CD4-positive, alpha-beta T cell treated with Interferon gamma for 1 hour (primary cell): ENCODE results near the gene ATXN7L1.

Experiments used
- DNase-seq: peaks from one replicate; pipeline ENCODE4 v3.0.0-alpha.2; 2020

The ATXN7L1 gene, protein sequence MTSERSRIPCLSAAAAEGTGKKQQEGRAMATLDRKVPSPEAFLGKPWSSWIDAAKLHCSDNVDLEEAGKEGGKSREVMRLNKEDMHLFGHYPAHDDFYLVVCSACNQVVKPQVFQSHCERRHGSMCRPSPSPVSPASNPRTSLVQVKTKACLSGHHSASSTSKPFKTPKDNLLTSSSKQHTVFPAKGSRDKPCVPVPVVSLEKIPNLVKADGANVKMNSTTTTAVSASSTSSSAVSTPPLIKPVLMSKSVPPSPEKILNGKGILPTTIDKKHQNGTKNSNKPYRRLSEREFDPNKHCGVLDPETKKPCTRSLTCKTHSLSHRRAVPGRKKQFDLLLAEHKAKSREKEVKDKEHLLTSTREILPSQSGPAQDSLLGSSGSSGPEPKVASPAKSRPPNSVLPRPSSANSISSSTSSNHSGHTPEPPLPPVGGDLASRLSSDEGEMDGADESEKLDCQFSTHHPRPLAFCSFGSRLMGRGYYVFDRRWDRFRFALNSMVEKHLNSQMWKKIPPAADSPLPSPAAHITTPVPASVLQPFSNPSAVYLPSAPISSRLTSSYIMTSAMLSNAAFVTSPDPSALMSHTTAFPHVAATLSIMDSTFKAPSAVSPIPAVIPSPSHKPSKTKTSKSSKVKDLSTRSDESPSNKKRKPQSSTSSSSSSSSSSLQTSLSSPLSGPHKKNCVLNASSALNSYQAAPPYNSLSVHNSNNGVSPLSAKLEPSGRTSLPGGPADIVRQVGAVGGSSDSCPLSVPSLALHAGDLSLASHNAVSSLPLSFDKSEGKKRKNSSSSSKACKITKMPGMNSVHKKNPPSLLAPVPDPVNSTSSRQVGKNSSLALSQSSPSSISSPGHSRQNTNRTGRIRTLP

GRCh38 chr7:105876091-105876963, at the start of gene ATXN7L1:
ATXN7L1 (minus strand) TSS chr7:105876599; CDS start chr7:105876558, 41 bp downstream.
- DNase-seq, result peak; percentile 89

DNA sequence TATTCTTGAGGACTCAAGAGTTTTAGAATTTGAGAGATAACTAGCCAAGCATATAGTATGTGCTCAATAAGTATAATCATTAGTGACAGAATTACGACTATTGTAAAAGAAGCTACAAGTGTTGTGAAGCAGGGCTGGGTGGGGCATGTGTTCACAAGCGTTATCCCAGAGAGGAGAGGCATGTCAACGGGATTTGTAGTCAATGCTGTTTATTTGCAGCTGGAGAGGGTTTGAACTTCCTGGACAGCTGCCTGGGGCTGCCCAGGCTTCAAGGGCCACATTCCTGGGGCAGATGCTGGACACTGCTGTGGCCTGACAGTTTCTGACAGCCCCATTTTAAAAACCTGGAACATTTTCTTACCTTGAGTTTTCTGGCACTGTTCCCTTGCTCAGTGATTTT, 49.7 kb upstream of the ATXN7L1 start:
- no peak for DNase-seq

GRCh38 chr7:105924945-105925344, 48.5 kb upstream of the ATXN7L1 start:
- DNase-seq, result no peak

DNA sequence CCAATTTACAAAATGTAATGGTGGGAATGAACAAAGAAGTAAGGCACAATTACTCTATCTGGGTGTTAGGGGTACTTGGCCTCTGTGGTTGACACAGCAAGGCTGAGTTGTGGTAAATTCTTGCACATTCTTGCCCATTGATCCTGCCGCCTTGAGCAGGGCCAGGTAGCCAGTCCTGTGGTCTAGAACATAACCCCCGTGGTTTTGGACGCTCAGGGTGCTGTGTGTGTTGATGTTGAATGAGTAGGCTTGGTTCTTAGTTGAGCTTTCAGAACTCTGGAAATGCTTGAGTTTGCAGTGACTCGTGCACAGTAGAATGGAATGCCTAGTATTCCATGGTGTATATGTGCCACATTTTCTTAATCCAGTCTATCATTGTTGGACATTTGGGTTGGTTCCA, 44.4 kb upstream of the ATXN7L1 start:
- DNase-seq, result no peak

DNA sequence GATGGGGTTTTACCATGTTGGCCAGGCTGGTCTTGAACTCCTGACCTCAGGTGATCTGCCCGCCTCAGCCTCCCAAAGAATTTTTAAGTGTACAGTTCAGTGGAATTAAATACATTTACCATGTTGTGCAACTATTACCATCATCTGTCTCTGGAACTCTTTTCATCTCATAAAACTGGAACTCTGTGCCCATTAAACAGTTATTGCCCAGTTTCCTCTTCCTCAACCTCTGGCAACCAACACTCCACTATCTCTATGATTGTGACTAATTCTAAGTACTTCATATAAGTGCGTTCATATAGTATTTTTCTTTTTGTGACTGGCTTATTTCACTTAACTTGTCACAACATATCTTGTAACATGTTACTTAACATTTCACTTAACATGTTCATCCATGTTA, 41.3 kb upstream of the ATXN7L1 start:
- DNase-seq, result no peak

DNA sequence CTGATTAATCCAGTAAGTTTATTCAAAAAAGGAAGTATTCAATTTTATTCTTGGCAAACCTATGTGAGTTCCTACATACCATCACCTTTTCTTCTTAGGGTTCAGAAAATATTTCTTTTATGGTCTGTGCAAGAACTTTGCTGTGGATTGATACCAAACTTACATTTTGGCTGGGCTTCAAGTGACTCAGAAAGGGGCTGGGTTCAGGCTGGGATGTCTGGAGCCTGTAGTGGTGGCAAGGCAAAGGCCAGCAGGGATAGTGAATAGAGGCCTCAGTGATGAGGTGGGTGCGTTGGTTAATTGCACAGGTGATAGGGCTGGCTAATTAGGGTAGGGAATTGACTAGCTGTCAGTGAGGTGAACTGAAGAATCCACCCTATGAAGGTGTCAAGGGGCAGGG, 40.2 kb upstream of the ATXN7L1 start:
- DNase-seq, result no peak

GRCh38 chr7:105913947-105914346, 37.5 kb upstream of the ATXN7L1 start:
- no peak for DNase-seq

DNA sequence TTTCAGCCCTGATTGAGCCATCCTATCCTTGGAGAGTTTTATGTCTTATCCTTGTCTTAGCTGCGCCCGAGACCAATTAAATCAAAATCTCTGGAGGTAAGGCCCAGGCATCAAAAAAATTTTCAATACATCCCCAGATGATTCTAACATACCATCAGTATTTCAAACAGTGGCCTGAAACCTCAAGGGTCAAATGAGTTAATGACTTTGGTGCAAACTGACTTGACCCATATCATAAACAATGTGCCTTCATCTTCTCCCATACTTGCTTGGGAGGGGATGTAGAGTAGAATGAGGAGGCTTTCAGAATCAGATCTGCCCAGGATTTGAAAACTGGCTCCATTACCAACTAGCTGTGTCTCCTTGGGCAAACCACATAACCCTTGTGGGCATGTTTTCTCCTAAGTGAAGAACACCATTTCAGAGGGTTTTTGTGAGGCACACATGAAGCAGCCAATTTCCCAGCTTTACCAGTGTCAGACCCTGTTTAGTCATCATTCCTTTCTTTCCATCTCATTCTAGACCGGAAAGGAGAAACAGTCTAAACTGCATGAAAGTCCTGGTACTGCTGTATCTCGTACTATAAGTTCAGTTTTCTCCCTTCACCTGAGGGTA, 35.7 kb upstream of the ATXN7L1 start:
- no peak for DNase-seq

DNA sequence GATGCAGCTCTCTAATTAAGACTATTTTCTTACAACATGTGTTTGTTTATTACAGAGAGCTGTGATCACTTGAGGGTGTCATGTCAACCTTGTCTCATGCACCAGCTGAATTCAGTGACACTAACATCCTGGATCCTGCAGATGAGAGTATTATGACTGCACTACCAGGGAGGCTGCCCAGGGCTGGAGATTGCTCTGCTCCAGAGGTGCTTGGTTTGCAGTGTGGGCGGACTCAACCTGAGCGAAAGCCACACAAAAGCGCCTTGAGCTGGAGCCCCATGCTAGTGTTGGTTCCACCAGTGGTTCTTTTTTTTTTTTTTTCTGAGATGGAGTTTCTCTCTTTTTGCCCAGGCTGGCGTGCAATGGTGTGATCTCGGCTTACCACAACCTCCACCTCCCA, 33.8 kb upstream of the ATXN7L1 start:
- DNase-seq, result no peak

- no peak for DNase-seq
Measured at GRCh38 chr7:105909742-105910141, 33.3 kb upstream of the ATXN7L1 start.

DNA sequence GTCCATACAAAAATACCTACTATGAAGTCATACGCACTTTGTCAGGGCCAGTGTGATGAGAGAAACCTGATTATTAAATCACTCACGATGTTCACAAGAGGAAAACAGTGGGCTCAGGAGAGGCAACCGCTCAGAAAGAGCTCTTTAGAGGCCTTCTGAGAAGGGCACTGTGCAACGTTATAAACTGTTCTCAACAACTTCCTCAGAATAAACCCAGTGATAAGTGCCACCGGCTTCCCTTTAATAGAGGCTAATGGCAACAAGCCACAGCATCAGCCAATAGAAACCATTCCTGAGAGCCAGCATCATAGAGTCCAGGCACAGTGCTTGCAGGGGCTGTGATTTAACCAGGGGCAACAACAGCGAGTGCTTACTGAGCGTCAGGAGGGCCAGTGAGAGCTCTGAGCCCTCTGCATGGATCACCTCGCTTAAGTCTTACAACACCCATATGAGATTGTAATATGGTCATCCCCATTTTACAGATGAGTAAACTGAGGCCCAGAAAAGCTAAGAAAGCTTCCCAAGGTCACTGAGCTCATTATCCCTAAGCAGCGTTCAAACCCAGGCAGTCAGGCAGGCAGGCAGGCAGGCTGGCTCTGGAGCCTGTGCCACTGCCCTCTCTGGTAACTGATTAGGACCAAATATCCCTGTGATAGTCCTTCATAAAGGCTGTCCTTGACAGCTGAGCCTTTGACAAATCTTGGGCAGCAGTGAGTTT, 30.9 kb upstream of the ATXN7L1 start:
- no peak for DNase-seq

DNA sequence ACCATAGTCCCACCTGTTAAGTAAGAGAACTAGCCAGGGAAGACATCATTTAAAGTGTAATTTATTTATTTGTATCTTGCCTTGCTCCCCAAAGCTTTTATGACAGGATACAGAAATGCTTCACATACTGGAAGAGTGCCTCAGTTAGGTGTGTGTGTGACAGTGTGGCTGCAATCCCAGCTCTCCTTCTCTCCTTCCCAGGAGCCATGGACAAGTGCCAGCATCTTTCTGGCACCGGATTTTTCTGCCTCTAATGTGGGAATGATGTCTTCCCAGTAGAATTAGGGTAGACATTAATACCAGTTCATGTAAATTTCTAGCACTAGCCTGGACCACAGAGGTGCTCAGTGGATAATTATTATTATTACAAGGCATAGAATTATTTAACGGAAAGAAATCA, 30.3 kb upstream of the ATXN7L1 start:
- DNase-seq, result no peak

- DNase-seq, result no peak
Measured at GRCh38 chr7:105905910-105906568, 29.6 kb upstream of the ATXN7L1 start.

- DNase-seq, result no peak
Measured at GRCh38 chr7:105905209-105905909, 29.0 kb upstream of the ATXN7L1 start.

DNA sequence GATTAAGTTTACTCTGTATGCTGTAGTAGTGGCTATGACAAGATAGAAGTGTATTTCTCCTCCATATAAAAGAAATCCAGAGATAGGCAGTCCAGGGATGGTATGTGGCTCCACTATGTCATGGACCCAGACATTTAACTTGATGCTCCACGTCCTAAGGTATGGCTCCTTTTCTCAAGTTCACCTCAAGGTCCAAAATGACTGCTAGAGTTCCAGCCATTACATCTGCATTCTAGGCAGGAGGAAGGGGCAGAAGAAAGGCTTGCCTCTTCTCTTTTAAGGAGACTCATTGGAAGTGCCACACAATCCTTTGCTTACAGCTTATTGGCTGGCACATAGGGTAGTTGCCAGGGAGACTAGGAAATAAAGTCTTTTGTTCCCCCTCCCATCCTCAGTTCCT, 27.7 kb upstream of the ATXN7L1 start:
- DNase-seq, result no peak

- no peak for DNase-seq
Measured at GRCh38 chr7:105902325-105902911, 26.0 kb upstream of the ATXN7L1 start.

- no peak for DNase-seq
Measured at GRCh38 chr7:105897999-105898398, 21.6 kb upstream of the ATXN7L1 start.

DNA sequence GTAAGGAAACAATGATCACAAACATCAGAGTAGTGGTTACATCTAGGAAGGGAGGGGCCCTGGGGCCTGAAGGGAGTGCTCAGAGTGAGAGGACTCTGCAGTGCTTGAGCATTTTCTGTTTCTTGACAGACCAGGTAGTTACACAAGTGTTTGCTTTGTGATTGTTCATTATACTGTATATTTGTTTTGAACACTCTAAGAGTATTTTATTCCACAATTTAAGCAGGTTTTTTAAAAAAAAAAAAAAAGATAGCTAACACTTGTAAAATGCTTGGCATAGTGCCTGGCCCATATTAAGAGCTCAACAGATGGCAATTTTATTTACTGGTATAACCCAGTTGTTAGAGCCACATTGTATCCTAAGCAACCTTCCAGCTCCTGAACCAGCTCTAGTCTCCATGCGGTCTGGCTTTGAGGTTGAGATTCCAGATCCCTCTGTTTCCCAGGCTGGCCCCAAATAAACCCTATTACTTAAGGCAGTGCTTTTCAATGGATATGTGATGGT, 20.1 kb upstream of the ATXN7L1 start:
- no peak for DNase-seq

DNA sequence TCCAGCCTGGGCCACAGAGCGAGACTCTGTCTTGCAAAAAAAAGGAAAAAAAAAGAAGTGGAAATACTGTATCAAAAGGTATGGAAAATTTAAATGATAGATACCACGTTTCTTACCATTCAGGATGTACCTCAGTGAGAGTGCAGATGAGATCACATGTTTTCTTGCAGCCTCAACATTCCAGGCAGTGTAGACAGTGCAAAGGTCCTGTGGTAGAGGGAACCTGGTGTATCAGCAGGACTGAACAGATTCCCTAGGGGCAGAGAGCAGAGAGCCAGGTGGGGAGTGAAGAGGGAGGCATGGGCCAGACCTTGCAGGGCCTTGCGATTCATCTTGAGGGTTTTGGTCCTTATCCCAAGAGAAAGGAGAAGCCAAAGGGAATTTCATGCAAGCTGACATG, 17.7 kb upstream of the ATXN7L1 start:
- DNase-seq, result no peak

DNA sequence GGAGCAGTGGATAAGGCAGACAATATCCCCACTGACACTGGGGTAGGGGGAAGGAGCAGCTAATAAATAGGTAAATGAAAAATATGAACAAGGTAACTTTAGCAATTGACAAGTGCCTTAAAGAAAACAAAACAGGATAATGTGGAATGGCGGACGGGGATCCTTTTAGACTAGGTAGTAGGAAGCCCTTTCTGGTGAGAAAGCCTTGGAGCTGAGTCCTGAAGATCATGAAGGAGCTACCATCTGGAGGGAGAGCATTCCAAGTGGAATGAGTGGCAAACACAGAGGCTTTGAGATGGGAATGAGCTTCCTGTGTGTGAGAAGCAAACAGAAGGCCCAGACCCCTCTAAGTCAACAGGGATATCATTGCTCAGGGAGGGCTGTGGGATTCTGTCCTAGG, 16.0 kb upstream of the ATXN7L1 start:
- DNase-seq, result no peak
